Ishikawa (cell line): Measurements from ENCODE around the gene BBC3.

ENCODE experiments used
- FOXM1 ChIP-seq: IDR thresholded peaks from 2 replicates; pipeline ENCODE4 v1.6.1; 2012; ENCODE audit warnings: low read depth, borderline replicate concordance
- RAD21 ChIP-seq: IDR thresholded peaks from 2 replicates; pipeline ENCODE4 v1.6.1; 2012; ENCODE audit warnings: low read depth
- REST ChIP-seq: IDR thresholded peaks from 2 replicates; pipeline ENCODE4 v1.6.1; 2012; ENCODE audit warnings: low read depth, mild to moderate bottlenecking

- TF ChIP-seq FOXM1 (no peak), RAD21 (no peak), REST (no peak)
These were observed 37.0 kb upstream of the BBC3 start for GRCh38 chr19:47268028-47268427.
